HG02623 (cell line): ENCODE measurements around the gene COMP.
A peak's percentile ranks its signal among the peaks of the same experiment; 100 is the strongest.
"Not testable (repeated sequence)": the region's sequence is repeated elsewhere in the genome, so short reads cannot be mapped to it uniquely, and the experiment has no call there.

ENCODE experiments used
- ATAC-seq: cut with Tn5 transposase; IDR thresholded peaks from one replicate; pipeline ENCODE4 v1.9.1; 2021; ENCODE audit warnings: moderate library complexity; ENCODE audit not compliant: unreplicated experiment

COMP gene

GRCh38 chr19:18790566-18791314, at the start of gene COMP:
Gene COMP, minus strand, starts transcription at chr19:18791305. Its CDS starts 36 bp downstream, at chr19:18791269.
- ATAC-seq = no peak

DNA sequence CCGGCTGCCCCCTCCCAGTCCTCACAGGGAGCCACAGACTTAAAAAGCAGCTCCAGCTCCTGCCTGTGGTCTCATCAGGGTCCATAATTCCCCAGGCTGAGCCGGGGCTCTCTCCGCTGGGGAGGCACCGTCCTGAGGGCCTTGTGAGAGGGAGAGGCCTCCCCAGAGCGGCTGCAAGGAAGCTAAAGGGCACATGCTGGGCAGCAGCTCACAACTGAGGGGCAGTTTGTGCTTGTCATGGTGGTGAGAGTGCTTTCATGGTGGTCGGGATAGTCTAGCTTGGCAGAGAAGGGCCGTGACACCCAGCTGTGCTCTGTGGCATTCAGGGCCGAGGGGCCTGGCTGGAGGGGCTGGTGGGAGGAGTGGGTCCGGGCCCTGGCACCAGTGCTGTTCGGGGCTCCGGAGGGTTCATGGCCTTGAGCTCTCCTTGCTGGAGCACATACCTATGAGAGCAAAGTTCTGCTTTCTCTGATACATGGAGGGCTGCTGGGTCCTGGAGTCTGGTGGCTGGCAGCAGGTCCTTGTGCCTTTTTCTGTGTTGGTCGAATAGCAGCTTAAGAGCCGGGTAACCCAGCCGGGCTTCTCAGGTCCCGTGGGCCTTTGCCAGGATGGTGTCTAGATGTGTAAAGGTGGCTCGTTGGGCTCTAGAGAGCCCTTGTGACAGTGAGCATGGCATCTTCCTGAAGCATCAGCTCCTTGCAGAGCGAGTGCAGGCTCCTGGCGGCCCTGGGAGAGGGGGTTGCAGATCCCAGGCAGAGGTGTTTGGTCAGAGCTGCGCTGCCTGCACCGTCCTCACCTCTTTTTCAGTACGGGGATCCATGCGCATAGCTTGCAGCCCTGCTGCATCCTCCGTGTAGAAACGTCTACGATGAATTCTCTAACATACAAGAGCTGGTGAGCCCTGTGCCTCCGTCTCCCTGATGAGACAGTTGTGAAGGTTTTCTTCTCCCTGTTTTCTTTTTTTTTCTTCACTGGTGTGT, 49.5 kb upstream of the COMP start:
- no peak for ATAC-seq

- no peak for ATAC-seq
Observed at GRCh38 chr19:18839465-18840287, 48.6 kb upstream of the COMP start.

DNA sequence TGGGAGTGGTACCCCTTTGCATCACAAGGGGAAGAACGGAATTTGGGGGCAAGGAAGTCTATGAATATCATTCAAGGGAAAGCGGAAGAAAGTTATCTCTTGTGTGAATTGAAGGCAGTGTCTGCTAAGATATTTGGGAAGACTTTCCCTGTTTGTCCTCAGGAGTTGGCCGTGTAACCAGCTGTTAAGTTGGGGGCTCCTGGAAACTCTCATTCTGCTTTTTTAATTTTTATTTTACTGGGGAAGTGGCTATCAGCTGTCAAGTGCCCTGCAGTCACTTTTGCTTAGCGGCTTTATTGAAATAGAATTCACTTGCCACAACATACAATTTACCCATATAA, 43.5 kb upstream of the COMP start:
- no peak for ATAC-seq

DNA sequence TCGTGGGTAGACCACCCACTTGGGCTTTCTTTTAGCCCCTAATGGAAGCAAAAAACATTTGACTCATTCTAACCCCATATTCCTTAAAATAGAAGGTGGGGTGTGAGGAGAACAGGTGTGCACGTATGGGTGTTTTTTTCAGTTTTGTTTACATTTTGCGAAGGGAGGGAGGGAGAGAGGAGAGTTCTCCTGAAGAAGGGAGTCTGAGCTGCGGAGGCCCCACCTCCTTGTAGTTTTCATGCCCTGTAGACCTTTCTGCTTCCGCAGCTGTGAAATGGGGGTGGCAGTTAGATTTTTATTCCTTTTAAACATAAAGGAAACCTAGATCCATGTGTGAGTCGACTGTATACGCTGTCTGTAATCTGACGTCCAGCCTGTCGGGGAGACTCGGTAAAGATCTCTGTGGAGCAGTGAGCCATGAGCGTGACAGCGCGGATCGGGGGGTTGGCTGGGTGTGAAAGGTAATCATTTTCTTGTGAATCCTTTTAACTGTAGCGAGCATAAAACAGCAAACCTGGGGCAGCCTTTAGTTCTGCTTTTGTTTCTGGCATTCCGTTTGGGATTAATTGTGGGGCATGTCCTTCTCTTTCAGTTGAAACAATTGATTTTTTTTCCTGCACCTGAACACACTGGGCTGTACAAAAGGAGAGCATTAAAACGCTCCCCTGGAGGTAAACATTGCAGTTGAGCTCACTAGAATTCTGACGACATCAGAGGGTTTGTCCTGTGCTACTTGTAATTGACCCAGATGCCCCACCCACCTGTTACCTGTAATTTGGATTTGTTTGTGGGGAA, 42.9 kb upstream of the COMP start:
- ATAC-seq = no peak

- ATAC-seq = no peak
Observed at GRCh38 chr19:18833141-18833476, 42.0 kb upstream of the COMP start.

DNA sequence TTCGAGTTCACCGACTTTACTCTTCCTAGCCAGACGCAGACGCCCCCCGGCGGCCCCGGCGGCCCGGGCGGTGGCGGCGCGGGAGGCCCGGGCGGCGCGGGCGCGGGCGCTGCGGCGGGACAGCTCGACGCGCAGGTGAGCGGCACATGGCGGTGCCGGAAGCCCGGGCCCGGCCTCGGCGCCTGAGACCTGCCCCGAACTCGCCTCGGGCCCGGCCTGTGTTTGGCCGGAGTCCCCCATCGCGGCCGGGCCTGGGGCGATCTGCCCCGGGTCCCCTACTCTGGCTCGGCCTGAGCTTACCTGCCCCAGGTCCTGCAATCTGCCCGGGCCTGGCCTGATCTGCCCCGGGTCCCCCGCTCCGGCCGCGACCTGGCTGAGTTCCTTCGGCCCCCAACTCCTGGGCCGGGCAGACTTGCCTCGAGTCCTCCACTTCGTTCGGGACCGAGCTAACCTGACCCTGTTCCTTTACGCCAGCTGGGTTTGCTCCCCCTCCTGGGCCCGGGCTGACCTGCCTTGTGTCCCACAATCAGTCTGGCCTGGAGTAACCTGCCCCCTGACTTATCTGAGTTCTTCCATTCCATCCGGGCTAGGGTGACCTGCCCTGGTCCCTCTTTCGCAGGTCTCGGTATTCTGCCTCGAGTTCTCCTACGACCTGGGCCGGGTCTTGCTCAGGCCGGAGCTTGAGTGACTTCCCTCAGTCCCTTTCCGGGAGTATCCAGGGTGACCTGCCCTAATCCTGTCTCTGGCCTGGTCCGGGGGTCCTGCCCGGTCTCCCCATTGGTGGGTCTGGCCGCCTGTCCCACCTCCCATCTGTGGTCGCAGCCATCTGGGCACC, 41.4 kb upstream of the COMP start:
- ATAC-seq = peak; percentile 32

DNA sequence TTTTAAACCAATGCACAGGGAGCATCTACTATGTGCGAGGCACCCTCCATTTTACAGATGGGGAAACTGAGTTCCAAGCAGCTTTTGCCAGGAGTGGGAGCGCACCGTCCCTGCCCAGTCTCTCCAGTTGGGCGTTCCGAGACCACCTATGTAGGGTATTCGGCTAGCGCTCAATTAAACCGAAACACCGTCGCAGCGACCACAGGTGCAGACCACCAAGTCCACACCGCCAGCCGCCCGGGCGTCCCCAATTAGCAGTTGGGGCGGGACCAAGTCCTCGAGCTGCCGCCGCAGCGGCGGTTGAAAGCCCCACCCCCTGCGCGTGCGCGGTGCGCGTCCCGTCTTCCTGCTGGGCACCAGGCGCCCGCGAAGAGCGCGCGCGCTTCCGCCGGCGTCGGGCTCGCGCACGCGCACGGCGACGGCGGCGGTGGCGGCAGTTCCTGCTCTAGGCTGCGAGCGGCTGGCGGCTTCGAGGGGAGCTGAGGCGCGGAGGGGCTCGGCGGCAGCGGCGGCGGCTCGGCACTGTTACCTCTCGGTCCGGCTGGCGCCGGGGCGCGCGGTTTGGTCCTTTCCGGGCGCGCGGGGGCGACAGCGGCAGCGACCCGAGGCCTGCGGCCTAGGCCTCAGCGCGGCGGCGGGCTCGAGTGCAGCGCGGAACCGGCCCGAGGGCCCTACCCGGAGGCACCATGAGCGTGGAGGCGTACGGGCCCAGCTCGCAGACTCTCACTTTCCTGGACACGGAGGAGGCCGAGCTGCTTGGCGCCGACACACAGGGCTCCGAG, 40.6 kb upstream of the COMP start, which contains the start of gene UPF1:
Gene UPF1 (plus strand): TSS at position 436 of the 782 bp plus-strand sequence. CDS start 251 bp downstream, at position 687.
- peak; percentile 77 for ATAC-seq

DNA sequence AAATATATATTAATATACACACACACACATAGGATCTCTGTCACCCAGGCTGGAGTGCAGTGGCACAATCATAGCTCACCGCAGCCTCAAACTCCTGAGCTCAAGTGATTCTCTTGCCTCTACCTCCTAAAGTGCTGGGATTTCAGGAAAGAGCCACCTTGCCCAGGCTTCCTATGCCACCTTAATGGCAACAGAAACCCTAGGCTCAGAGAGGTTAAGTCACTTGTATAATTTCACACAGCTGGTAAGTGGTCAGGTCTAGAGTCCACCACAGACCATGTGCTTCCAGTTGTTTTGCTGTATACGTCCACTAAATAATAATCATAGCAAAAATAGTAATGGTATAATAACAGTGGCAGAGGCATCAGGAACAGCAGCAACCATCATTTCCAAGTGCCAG, 39.4 kb upstream of the COMP start:
- no peak for ATAC-seq

DNA sequence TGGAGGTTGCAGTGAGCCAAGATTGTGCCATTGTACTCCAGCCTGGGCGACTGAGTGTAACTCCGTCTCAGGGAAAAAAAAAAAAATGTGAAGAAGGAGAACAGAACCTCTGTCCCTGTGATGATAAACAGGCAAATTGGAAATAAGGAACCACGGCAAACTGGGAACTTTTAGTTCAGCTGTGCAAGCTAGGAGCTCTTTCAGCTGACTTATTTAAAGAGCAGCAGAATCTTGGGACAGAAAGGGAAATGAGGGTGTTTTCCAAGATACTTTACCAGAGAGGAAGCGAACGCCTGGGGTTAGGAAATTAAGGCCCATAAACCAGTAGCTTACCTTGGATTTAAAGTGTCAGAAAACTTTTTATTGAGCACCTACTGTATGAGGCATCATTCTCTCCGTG, 37.7 kb upstream of the COMP start:
- ATAC-seq = no peak

DNA sequence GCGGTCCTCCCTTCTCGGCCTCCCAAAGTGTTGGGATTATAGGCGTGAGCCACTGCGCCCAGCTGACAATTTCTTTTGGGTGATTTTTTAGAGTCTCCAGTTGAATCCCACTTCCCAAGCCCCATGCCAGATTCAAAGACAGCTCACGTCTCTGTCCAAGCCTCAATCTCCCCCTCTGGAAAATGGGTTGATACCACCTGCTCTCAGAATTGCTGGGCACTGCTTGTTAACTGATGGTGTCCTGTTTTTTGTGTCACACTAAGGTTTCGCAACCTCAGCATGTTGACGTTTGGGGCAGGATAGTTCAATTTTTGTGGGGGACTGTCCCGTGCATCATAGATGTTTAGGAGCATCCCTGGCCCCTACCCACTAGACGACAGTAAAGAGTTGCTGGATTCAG, 26.5 kb upstream of the COMP start:
- no peak for ATAC-seq

DNA sequence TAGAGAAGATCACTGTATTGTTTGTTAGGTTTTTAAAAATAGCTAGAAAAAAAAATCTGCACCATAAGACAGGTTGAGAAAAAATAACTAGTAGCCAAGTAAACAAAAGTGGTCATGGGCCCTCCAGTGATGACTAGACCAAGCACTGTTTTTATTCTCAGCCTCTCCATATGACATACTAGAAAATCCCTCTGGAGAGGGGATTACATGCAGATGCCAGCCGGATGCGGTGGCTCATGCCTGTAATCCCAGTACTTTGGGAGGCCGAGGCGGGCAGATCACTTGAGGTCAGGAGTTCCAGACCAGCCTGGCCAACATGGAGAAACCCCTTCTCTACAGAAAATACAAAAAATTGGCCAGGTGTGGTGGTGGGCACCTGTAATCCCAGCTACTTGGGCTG, 25.5 kb upstream of the COMP start:
- ATAC-seq = not testable (repeated sequence)

- ATAC-seq = no peak
Observed at GRCh38 chr19:18815673-18816072, 24.6 kb upstream of the COMP start.

DNA sequence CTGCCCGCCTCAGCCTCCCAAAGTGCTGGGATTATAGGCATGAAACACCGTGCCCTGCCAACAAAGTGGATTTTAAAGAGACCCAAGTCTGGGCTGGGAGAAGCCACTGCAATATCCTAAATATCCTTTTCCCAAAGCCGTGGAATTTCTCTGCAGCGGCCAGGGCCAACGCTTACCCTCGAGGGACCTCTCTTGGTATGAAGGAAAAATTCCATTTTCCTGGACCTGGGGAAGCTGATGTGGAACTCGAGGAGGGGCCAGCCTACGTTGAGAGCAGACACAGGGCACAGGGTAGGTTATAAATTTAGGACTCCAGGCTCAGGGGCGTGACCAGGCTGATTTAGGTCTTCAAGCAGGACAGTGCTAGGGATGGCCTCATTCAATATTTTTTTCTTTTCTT, 23.0 kb upstream of the COMP start:
- ATAC-seq = no peak

DNA sequence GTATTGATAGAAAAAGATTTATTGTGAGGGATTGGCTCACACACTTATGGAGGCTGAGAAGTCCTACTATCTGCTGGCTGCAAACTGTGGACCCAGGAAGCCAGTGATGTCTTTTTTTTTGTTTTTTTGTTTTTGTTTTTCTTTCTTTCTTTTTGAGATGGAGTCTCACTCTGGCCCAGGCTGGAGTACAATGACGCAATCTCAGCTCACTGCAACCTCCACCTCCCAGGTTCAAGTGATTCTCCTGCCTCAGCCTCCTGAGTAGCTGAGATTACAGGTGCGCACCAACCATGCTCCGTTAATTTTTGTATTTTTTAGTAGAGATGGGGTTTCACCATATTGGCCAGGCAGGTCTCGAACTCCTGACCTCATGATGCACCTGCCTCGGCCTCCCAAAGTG, 20.5 kb upstream of the COMP start:
- ATAC-seq = not testable (repeated sequence)

DNA sequence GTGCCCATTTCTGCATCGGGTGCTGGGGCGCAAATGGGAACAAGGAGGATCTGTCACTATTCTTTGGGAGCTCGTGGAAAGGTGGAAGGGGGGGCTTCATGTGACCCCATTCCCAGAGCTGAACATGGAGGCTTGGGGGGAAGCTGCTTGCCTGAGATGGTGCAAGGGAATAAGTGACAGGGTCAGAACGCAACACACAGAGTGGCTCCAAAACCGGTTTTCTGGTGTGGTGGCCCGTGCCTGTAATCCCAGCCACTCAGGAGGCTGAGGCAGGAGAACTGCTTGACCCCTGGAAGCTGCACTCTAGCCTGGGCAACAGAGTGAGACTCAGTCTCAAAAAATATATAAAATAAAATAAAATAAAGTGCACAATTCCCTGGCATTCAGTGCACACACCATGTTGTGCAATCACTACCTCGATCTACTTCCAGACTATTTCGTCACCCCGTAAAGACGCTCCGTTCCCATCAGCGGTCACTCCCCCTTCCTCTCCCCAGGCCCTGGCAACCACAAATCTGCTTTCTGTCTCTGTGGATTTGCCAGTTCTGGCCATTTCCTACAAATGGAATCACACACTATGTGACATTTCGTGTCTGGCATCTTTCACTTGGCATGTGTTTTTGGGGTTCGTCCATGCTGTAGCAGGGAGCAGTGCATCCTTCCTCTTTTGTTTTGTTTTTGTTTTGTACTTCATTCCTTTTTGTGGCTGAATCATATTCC, 18.2 kb upstream of the COMP start:
- ATAC-seq = no peak

- no peak for ATAC-seq
Observed at GRCh38 chr19:18807861-18808331, 16.8 kb upstream of the COMP start.

DNA sequence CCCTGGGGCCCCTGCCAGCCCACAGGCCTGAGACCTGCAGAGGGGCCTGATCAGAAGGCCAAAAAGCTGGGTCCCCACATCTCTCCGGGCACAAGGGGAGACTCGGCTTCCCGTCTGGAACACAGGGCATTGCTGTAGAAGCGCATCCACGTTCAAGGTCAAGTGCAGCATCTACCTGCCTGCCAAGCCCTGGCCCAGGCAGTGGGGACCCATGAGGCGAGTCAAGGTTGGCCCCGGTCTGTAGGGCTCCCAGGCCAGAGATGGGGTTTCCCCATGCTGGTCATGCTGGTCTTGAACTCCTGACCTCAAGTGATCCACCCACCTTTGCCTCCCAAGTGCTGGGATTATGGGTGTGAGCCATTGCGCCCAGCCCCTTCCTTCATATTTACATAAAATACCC, 13.5 kb upstream of the COMP start:
- no peak for ATAC-seq
